Spleen (tissue), 11 donors: Measurements from ENCODE around the gene ZNF236. TPM values are rescaled to one million over a fixed set of nuclear protein-coding genes. Genes with fewer than 3 reads are reported as not detected.

Experiments used
- DNase-seq: peaks from one replicate; pipeline ENCODE4 v3.0.0-alpha.2; 2020
- H3K27ac ChIP-seq, 8 donors: fragments of 200-600 bp; sonication (generic) in 7 of 8; 1 replicate in 4 of 8; 2 replicates in 4 of 8; pipeline versions ENCODE4 v1.5.0 to v1.8.0; 2016 to 2021; ENCODE audit warnings: inconsistent platforms in 4 of 8, mild to moderate bottlenecking in 4 of 8, moderate library complexity in 1 of 8
- H3K27me3 ChIP-seq, 7 donors: fragments of 200-600 bp; sonication (generic) in 6 of 7; replicated peaks in 1 of 7; 1 replicate in 4 of 7; 2 replicates in 3 of 7; pipeline versions ENCODE4 v1.5.0 to v1.8.0; 2016 to 2021; ENCODE audit warnings: inconsistent platforms in 3 of 7, mild to moderate bottlenecking in 1 of 7
- H3K36me3 ChIP-seq, 6 donors: fragments of 200-600 bp; sonication (generic) in 5 of 6; 1 replicate in 4 of 6; 2 replicates in 2 of 6; pipeline versions ENCODE4 v1.5.0 to v1.8.0; 2016 to 2021; ENCODE audit warnings: inconsistent platforms in 2 of 6
- H3K4me1 ChIP-seq, 6 donors: fragments of 200-600 bp; sonication (generic) in 5 of 6; 1 replicate in 3 of 6; 2 replicates in 3 of 6; pipeline versions ENCODE4 v1.5.0 to v1.8.0; 2016 to 2021; ENCODE audit warnings: inconsistent platforms in 3 of 6
- H3K4me3 ChIP-seq, 8 donors: fragments of 200-600 bp; sonication (generic) in 7 of 8; 1 replicate in 4 of 8; 2 replicates in 4 of 8; pipeline versions ENCODE4 v1.5.0 to v1.8.0; 2016 to 2021; ENCODE audit warnings: inconsistent platforms in 4 of 8, mild to moderate bottlenecking in 4 of 8, moderate library complexity in 2 of 8
- H3K9me3 ChIP-seq, 8 donors: fragments of 200-600 bp; sonication (generic) in 7 of 8; 1 replicate in 4 of 8; 2 replicates in 4 of 8; pipeline versions ENCODE4 v1.5.0 to v1.8.0; 2016 to 2021; ENCODE audit warnings: inconsistent platforms in 4 of 8
- CTCF ChIP-seq, 11 experiments: fragments of 200-600 bp in 7 of 11; fragments of 450-650 bp in 4 of 11; sonication (generic) in 4 of 11; IDR thresholded peaks in 8 of 11; conservative IDR thresholded peaks in 3 of 11; 1 replicate in 7 of 11; 2 replicates in 4 of 11; pipeline versions ENCODE4 v1.4.0 to v1.8.0; 2016 to 2021; ENCODE audit warnings: antibody characterized with exemption in 11 of 11, inconsistent platforms in 4 of 11, mild to moderate bottlenecking in 1 of 11
- POLR2A ChIP-seq, 3 donors: fragments of 450-650 bp; IDR thresholded peaks; one replicate each; pipeline ENCODE4 v1.5.1; 2017; ENCODE audit warnings: antibody characterized with exemption in 3 of 3, mild to moderate bottlenecking in 1 of 3
- POLR2AphosphoS5 ChIP-seq, 3 donors: sonication (generic); formaldehyde crosslinking; IDR thresholded peaks; one replicate each; pipeline ENCODE4 v1.5.1; 2017; ENCODE audit warnings: antibody characterized with exemption in 3 of 3
- WGBS, 5 donors: extraction: QIAGEN DNeasy Blood & Tissue Kit in 3 of 5; methylation state at CpG; one replicate each; pipeline versions ENCODE4 v1.1.5 to v1.1.7; 2013 to 2018; 5-methylcytosine and 5-hydroxymethylcytosine counted together
- intact Hi-C: fragments of 100-400 bp; cut with DNase I; formaldehyde crosslinking; loops from one replicate; pipeline ENCODE4 v1.15.0; 2023; ENCODE audit warnings: low total_unique reads
- polyA plus RNA-seq, 3 donors: library from polyadenylated mRNA; stranded (reverse); fragments of 200-250 nt; gene quantifications; one replicate each; pipeline ENCODE4 v1.2.1, GENCODE V29; 2013
- total RNA-seq, 7 donors: library from RNA; depleted of rRNA in 3 of 7; stranded (reverse); fragments of >200 nt in 3 of 7; fragmentation: NEBNext Ultra II Directional in 4 of 7; extraction: Animal tissue kit (Norgen Biotek cat#: 25700) in 4 of 7; gene quantifications; one replicate each; pipeline versions ENCODE4 v1.1.0 to v1.2.1, GENCODE V29; 2016 to 2021
- donor health status: healthy with polysubstance abuse.
- donor health status: DM: no; HTN: no; CAD: no; lungs with moderate emphysema.
- donor health status: DM: no; HTN: no; CAD: no.
- donor health status: Bipolar disorder and iron deficiency.
- donor health status: healthy.
- donor health status: DM: no; HTN: no; CAD: no.
- donor health status: DM: yes; HTN: yes; CAD: no.

ZNF236 gene
- total and polyA plus RNA-seq, 10 donors: 1.5 to 25.4 (median 19.9) TPM

- intact Hi-C loops: no loop called here
- TF ChIP-seq CTCF (IDR thresholded peaks at IDR 0.05 in 8 of 11, conservative IDR thresholded peaks at IDR 0.05 in 3 of 11) (no peak), POLR2A (IDR thresholded peaks at IDR 0.05) (no peak), POLR2AphosphoS5 (IDR thresholded peaks at IDR 0.05) (no peak)
- Histone ChIP-seq H3K36me3 (peaks cover 0 to 94% (median 35%) of the 10 kb centered on the region in 6 donors), H3K27ac (no peak overlapping the region), H3K27me3 (no peaks in the 10 kb centered on the region), H3K4me1 (no peaks in the 10 kb centered on the region), H3K9me3 (no peaks in the 10 kb centered on the region), H3K4me3 (no peak overlapping the region)
- DNase-seq: no peak
- WGBS, 5 donors: 96 to 98% (median 96%) methylated on average over 8 of the region's 8 CpGs
Observed at GRCh38 chr18:76889091-76889699, 66.8 kb downstream of the ZNF236 start.

GRCh38 chr18:76892832-76893231, 70.5 kb downstream of the ZNF236 start:
- no peaks in the 10 kb centered on the region for H3K9me3 ChIP-seq
- intact Hi-C loops: no loop called here

GRCh38 chr18:76894566-76895346, 72.4 kb downstream of the ZNF236 start:
- WGBS, 5 donors: 95 to 99% (median 97%) methylated on average over 36 to 37 of the region's 37 CpGs
- no peak for DNase-seq
- H3K4me3 ChIP-seq: no peak overlapping the region

More at GRCh38 chr18:76892832-76893231, 70.5 kb downstream of the ZNF236 start:
- 90 to 99% (median 96%) methylated on average over 5 of the region's 5 CpGs for WGBS, 5 donors
- no peak overlapping the region for H3K4me3 ChIP-seq
- H3K36me3 ChIP-seq: peaks cover 20 to 94% (median 50%) of the 10 kb centered on the region in 6 donors
- H3K27ac ChIP-seq: no peak overlapping the region
- DNase-seq: no peak
- H3K27me3 ChIP-seq: no peaks in the 10 kb centered on the region
- TF ChIP-seq POLR2AphosphoS5 (IDR thresholded peaks at IDR 0.05) (no peak), POLR2A (IDR thresholded peaks at IDR 0.05) (no peak), CTCF (IDR thresholded peaks at IDR 0.05 in 8 of 11, conservative IDR thresholded peaks at IDR 0.05 in 3 of 11) (no peak)
- no peaks in the 10 kb centered on the region for H3K4me1 ChIP-seq

More at GRCh38 chr18:76894566-76895346, 72.4 kb downstream of the ZNF236 start:
- Histone ChIP-seq H3K27ac (no peak overlapping the region), H3K4me1 (no peaks in the 10 kb centered on the region), H3K27me3 (no peaks in the 10 kb centered on the region), H3K9me3 (no peaks in the 10 kb centered on the region), H3K36me3 (peaks cover 20 to 94% (median 55%) of the 10 kb centered on the region in 6 donors)
- intact Hi-C loops: no loop called here
- no peak for TF ChIP-seq POLR2AphosphoS5 (IDR thresholded peaks at IDR 0.05)
- no peak for TF ChIP-seq CTCF (IDR thresholded peaks at IDR 0.05 in 8 of 11, conservative IDR thresholded peaks at IDR 0.05 in 3 of 11)
- TF ChIP-seq POLR2A (IDR thresholded peaks at IDR 0.05): no peak
